Measurements from ENCODE around the gene SV2C.
"Not testable (repeated sequence)": the region's sequence is repeated elsewhere in the genome, so short reads cannot be mapped to it uniquely, and the experiment has no call there.

SV2C gene

GRCh38 chr5:76291305-76292077 is 208.3 kb downstream of the SV2C start:
- in situ Hi-C loops (cut with HindIII; ENCODE audit: low sequenced_read_pairs): no loop called here

- in situ Hi-C loops (cut with HindIII; ENCODE audit: low sequenced_read_pairs): no loop called here
These were observed 209.6 kb downstream of the SV2C start for GRCh38 chr5:76292620-76293322.

- in situ Hi-C loops (cut with HindIII; ENCODE audit: low sequenced_read_pairs): no loop called here
These were observed 211.4 kb downstream of the SV2C start for GRCh38 chr5:76294573-76294972.

GRCh38 chr5:76298852-76299251 is 215.7 kb downstream of the SV2C start:
- in situ Hi-C loops (cut with HindIII; ENCODE audit: low sequenced_read_pairs): no loop called here

- in situ Hi-C loops (cut with HindIII; ENCODE audit: low sequenced_read_pairs): no loop called here
These were observed 216.4 kb downstream of the SV2C start for GRCh38 chr5:76299592-76299991.

- in situ Hi-C loops (cut with HindIII; ENCODE audit: low sequenced_read_pairs): not testable (repeated sequence)
These were observed 218.7 kb downstream of the SV2C start for GRCh38 chr5:76301932-76302331.

GRCh38 chr5:76302661-76303060 is 219.5 kb downstream of the SV2C start:
- in situ Hi-C loops (cut with HindIII; ENCODE audit: low sequenced_read_pairs): not testable (repeated sequence)

GRCh38 chr5:76303921-76304320 is 220.7 kb downstream of the SV2C start:
- in situ Hi-C loops (cut with HindIII; ENCODE audit: low sequenced_read_pairs): no loop called here

GRCh38 chr5:76305269-76305668 is 222.1 kb downstream of the SV2C start:
- in situ Hi-C loops (cut with HindIII; ENCODE audit: low sequenced_read_pairs): no loop called here

GRCh38 chr5:76305775-76306174 is 222.6 kb downstream of the SV2C start:
- in situ Hi-C loops (cut with HindIII; ENCODE audit: low sequenced_read_pairs): no loop called here

GRCh38 chr5:76310208-76310607 is 227.0 kb downstream of the SV2C start:
- in situ Hi-C loops (cut with HindIII; ENCODE audit: low sequenced_read_pairs): no loop called here

GRCh38 chr5:76312783-76313182 is 229.6 kb downstream of the SV2C start:
- in situ Hi-C loops (cut with HindIII; ENCODE audit: low sequenced_read_pairs): no loop called here

GRCh38 chr5:76314643-76315042 is 231.5 kb downstream of the SV2C start:
- in situ Hi-C loops (cut with HindIII; ENCODE audit: low sequenced_read_pairs): no loop called here

GRCh38 chr5:76319673-76320072 is 236.5 kb downstream of the SV2C start:
- in situ Hi-C loops (cut with HindIII; ENCODE audit: low sequenced_read_pairs): no loop called here

GRCh38 chr5:76323494-76323893 is 240.3 kb downstream of the SV2C start:
- in situ Hi-C loops (cut with HindIII; ENCODE audit: low sequenced_read_pairs): not testable (repeated sequence)

GRCh38 chr5:76325326-76325725 is 242.1 kb downstream of the SV2C start:
- in situ Hi-C loops (cut with HindIII; ENCODE audit: low sequenced_read_pairs): no loop called here

- in situ Hi-C loops (cut with HindIII; ENCODE audit: low sequenced_read_pairs): no loop called here
These were observed 242.8 kb downstream of the SV2C start for GRCh38 chr5:76325876-76326491.

- in situ Hi-C loops (cut with HindIII; ENCODE audit: low sequenced_read_pairs): no loop called here
These were observed 243.6 kb downstream of the SV2C start for GRCh38 chr5:76326577-76327302.

- in situ Hi-C loops (cut with HindIII; ENCODE audit: low sequenced_read_pairs): no loop called here
These were observed 246.2 kb downstream of the SV2C start for GRCh38 chr5:76329346-76329745.

- in situ Hi-C loops (cut with HindIII; ENCODE audit: low sequenced_read_pairs): no loop called here
These were observed 247.9 kb downstream of the SV2C start for GRCh38 chr5:76331126-76331525.

GRCh38 chr5:76332102-76332501 is 248.9 kb downstream of the SV2C start:
- in situ Hi-C loops (cut with HindIII; ENCODE audit: low sequenced_read_pairs): no loop called here
